Right lobe of liver (tissue), 6 donors: ENCODE data around the gene IL12RB1. TPM values are rescaled to one million over a fixed set of nuclear protein-coding genes. Genes with fewer than 3 reads are reported as not detected.

Source experiments
- ATAC-seq, 4 donors: fragments of 200-7000 bp; cut with Tn5 transposase; one replicate each; pipeline ENCODE4 v1.9.1; 2020; ENCODE audit warnings: mild to moderate bottlenecking in 4 of 4, moderate library complexity in 4 of 4
- DNase-seq, 3 donors: peaks; one replicate each; pipeline ENCODE4 v3.0.0-alpha.2; 2020
- H3K27ac ChIP-seq, 3 donors: fragments of 200-600 bp; one replicate each; pipeline ENCODE4 v1.8.0; 2022
- H3K27me3 ChIP-seq, 2 donors: fragments of 200-600 bp; one replicate each; pipeline ENCODE4 v1.8.0; 2022
- H3K36me3 ChIP-seq, 4 donors: fragments of 200-600 bp; sonication (generic) in 1 of 4; one replicate each; pipeline versions ENCODE4 v1.5.1 to v1.8.0; 2017 to 2022; ENCODE audit warnings: control low read depth in 1 of 4
- H3K4me1 ChIP-seq, 4 donors: fragments of 200-600 bp; sonication (generic) in 1 of 4; one replicate each; pipeline versions ENCODE4 v1.5.1 to v1.8.0; 2017 to 2022; ENCODE audit warnings: control low read depth in 1 of 4
- H3K4me3 ChIP-seq, 3 donors: fragments of 200-600 bp; one replicate each; pipeline ENCODE4 v1.8.0; 2022
- H3K9me3 ChIP-seq, 4 donors: fragments of 200-600 bp; sonication (generic) in 1 of 4; one replicate each; pipeline versions ENCODE4 v1.5.1 to v1.8.0; 2017 to 2022; ENCODE audit warnings: control low read depth in 1 of 4
- CTCF ChIP-seq, 4 donors: fragments of 200-600 bp in 3 of 4; fragments of 450-650 bp in 1 of 4; IDR thresholded peaks; one replicate each; pipeline versions ENCODE4 v1.5.1 to v1.8.0; 2016 to 2022; ENCODE audit warnings: antibody characterized with exemption in 4 of 4, mild to moderate bottlenecking in 2 of 4
- POLR2A ChIP-seq: fragments of 450-650 bp; IDR thresholded peaks from one replicate; pipeline ENCODE4 v1.6.1; 2017; ENCODE audit warnings: antibody characterized with exemption, mild to moderate bottlenecking
- WGBS: methylation state at CpG from one replicate; pipeline ENCODE4 v1.1.6; 2018; ENCODE audit warnings: low coverage, low lambda C conversion rate; ENCODE audit not compliant: insufficient coverage; ENCODE audit errors: missing lambda C conversion rate; 5-methylcytosine and 5-hydroxymethylcytosine counted together
- intact Hi-C, 2 donors: fragments of 100-400 bp; cut with DNase I; formaldehyde crosslinking; loops; one replicate each; pipeline versions ENCODE4 v1.11.2 to v1.14.1; 2022
- total RNA-seq, 6 experiments: library from RNA; depleted of rRNA in 2 of 6; stranded (reverse); fragments of >200 nt in 2 of 6; fragmentation: NEBNext Ultra II Directional in 3 of 6; extraction: Animal tissue kit (Norgen Biotek cat#: 25700) in 3 of 6; gene quantifications; one replicate each; pipeline versions ENCODE4 v1.1.0 to v1.2.4, GENCODE V29; 2016 to 2023
- donor health status: DM: no; HTN: yes; CAD: no.
- donor health status: DM: no; HTN: no; CAD: no.
- donor health status: DM: no; HTN: no; CAD: no.
- donor health status: DM: no; HTN: yes; CAD: no.
- donor health status: DM: no; HTN: yes; CAD: no.

The IL12RB1 gene
- total RNA-seq, 6 experiments from 2014 or later = 0.25 to 2.0 (median 0.70) TPM

GRCh38 chr19:18110609-18111232 is 24.0 kb upstream of the IL12RB1 start:
- Histone ChIP-seq H3K4me1 (peaks cover 0 to 20% (median 2%) of the 10 kb centered on the region in 4 donors), H3K4me3 (peak overlapping the region; percentile 76 to 89 (median 79)), H3K9me3 (no peaks in the 10 kb centered on the region), H3K36me3 (no peaks in the 10 kb centered on the region), H3K27ac (peak overlapping the region in 2 of 3 donors; percentile 81 to 87), H3K27me3 (no peaks in the 10 kb centered on the region)
- TF ChIP-seq CTCF (IDR thresholded peaks at IDR 0.05) = no peak
- TF ChIP-seq POLR2A = no peak
- intact Hi-C loops = loop anchor here (5.0 kb wide), 1 partner anchor 57 kb away; no protein-coding TSS in a partner anchor
- 35% methylated on average over 8 of the region's 22 CpGs for WGBS
- no peak for ATAC-seq
- DNase-seq = no peak

GRCh38 chr19:18109733-18110608 is 23.2 kb upstream of the IL12RB1 start:
- H3K4me3 ChIP-seq = peak overlapping the region; percentile 76 to 89 (median 79)
- ATAC-seq (peak; percentile 80 to 88 (median 85)), DNase-seq (peak; percentile 84 to 90 (median 89))
- no peaks in the 10 kb centered on the region for H3K9me3 ChIP-seq
- TF ChIP-seq POLR2A (peak; percentile 75), CTCF (IDR thresholded peaks at IDR 0.05) (no peak)
- intact Hi-C loops = loop anchor here (5.0 kb wide), 1 partner anchor 57 kb away; no protein-coding TSS in a partner anchor
- 1% methylated on average over 9 of the region's 92 CpGs for WGBS
- H3K27me3 ChIP-seq = no peaks in the 10 kb centered on the region
- H3K27ac ChIP-seq = peak overlapping the region; percentile 65 to 87 (median 81)
- no peaks in the 10 kb centered on the region for H3K36me3 ChIP-seq
- H3K4me1 ChIP-seq = peaks cover 0 to 22% (median 0%) of the 10 kb centered on the region in 4 donors

GRCh38 chr19:18109341-18109732 is 22.6 kb upstream of the IL12RB1 start:
- peaks cover 0 to 25% (median 2%) of the 10 kb centered on the region in 4 donors for H3K4me1 ChIP-seq

More at GRCh38 chr19:18109341-18109732, 22.6 kb upstream of the IL12RB1 start:
- no peaks in the 10 kb centered on the region for H3K9me3 ChIP-seq
- DNase-seq (peak; percentile 79 to 92 (median 89)), ATAC-seq (peak; percentile 72 to 85 (median 82))
- peak overlapping the region; percentile 76 to 89 (median 79) for H3K4me3 ChIP-seq
- H3K27me3 ChIP-seq = no peaks in the 10 kb centered on the region
- H3K36me3 ChIP-seq = no peaks in the 10 kb centered on the region
- 14% methylated on average over 4 of the region's 12 CpGs for WGBS
- intact Hi-C loops = no loop called here
- TF ChIP-seq POLR2A = no peak
- no peak for TF ChIP-seq CTCF (IDR thresholded peaks at IDR 0.05)
- H3K27ac ChIP-seq = peak overlapping the region; percentile 65 to 87 (median 81)
